OCI-LY7 (cell line): Measurements from ENCODE around the gene CRTAC1. TPM values are rescaled to one million over a fixed set of nuclear protein-coding genes. Genes with fewer than 3 reads are reported as not detected.

ENCODE experiments used
- BruUV-seq: library from RNA; stranded (reverse); fragments of 400-500 nt; replicated peaks from 2 replicates; lab custom pipeline; 2021; lab: Mats Ljungman, UMichigan
- CTCF ChIA-PET: fragments of 300-600 bp; sonication (Branson Sonifier 250); formaldehyde crosslinking; loops from one replicate; lab custom pipeline; 2022; ENCODE audit warnings: antibody characterized with exemption; ENCODE audit not compliant: unreplicated experiment; lab: Charles Lee
- POLR2A ChIA-PET: fragments of 300-600 bp; sonication (Branson Sonifier 250); formaldehyde crosslinking; loops from one replicate; lab custom pipeline; 2022; ENCODE audit warnings: antibody characterized with exemption; lab: Charles Lee
- DNase-seq: peaks from one replicate; pipeline ENCODE4 v3.0.0-alpha.2; 2015; ENCODE audit warnings: low spot score
- H2AFZ ChIP-seq: fragments of 200-600 bp; sonication (generic), shearing (Covaris generic); 2 replicates; pipeline ENCODE4 v1.6.1; 2014; ENCODE audit warnings: mild to moderate bottlenecking, antibody characterized with exemption, low read length, moderate library complexity
- H3K27ac ChIP-seq: fragments of 200-600 bp; sonication (generic); 2 replicates; pipeline ENCODE4 v1.5.1; 2014; ENCODE audit warnings: mixed run types, low read depth, mild to moderate bottlenecking, moderate library complexity, low read length, inconsistent platforms; ENCODE audit not compliant: poor library complexity, severe bottlenecking
- H3K36me3 ChIP-seq: fragments of 200-600 bp; sonication (generic); 2 replicates; pipeline ENCODE4 v1.6.1; 2014; ENCODE audit warnings: mild to moderate bottlenecking, antibody characterized with exemption, low read length, moderate library complexity, mixed read lengths; ENCODE audit not compliant: insufficient read depth
- H3K4me1 ChIP-seq: fragments of 200-600 bp; sonication (generic); 2 replicates; pipeline ENCODE4 v1.5.1; 2014; ENCODE audit warnings: mild to moderate bottlenecking, low read length; ENCODE audit not compliant: insufficient read depth, poor library complexity, severe bottlenecking
- H3K4me2 ChIP-seq: fragments of 200-600 bp; sonication (generic); 2 replicates; pipeline ENCODE4 v1.6.1; 2014; ENCODE audit warnings: mild to moderate bottlenecking, low read length
- H3K4me3 ChIP-seq: fragments of 200-600 bp; sonication (generic); 2 replicates; pipeline ENCODE4 v1.5.1; 2014; ENCODE audit warnings: mild to moderate bottlenecking, low read depth, low read length; ENCODE audit not compliant: poor library complexity, severe bottlenecking
- H3K79me2 ChIP-seq: fragments of 200-600 bp; sonication (generic); 2 replicates; pipeline ENCODE4 v1.6.1; 2016; ENCODE audit warnings: low read depth, mild to moderate bottlenecking, low read length, moderate library complexity, mixed read lengths; ENCODE audit not compliant: insufficient read depth
- H3K9me2 ChIP-seq: fragments of 200-600 bp; sonication (generic); 2 replicates; pipeline ENCODE4 v1.6.1; 2016; ENCODE audit warnings: mild to moderate bottlenecking, low read length, mixed read lengths; ENCODE audit not compliant: insufficient read depth
- H3K9me3 ChIP-seq: fragments of 200-600 bp; sonication (generic); 2 replicates; pipeline ENCODE4 v1.6.1; 2014; ENCODE audit warnings: mild to moderate bottlenecking, mixed run types, low read length, mixed read lengths
- H4K20me1 ChIP-seq: fragments of 200-600 bp; sonication (generic); 2 replicates; pipeline ENCODE4 v1.6.1; 2014; ENCODE audit warnings: mild to moderate bottlenecking, antibody characterized with exemption, low read length, moderate library complexity, mixed read lengths; ENCODE audit not compliant: insufficient read depth
- CTCF ChIP-seq: fragments of 200-600 bp; sonication (generic); conservative IDR thresholded peaks from 2 replicates; pipeline ENCODE4 v1.5.1; 2014; ENCODE audit warnings: mild to moderate bottlenecking, antibody characterized with exemption, low read length, moderate library complexity, mixed read lengths
- EZH2phosphoT487 ChIP-seq: fragments of 200-600 bp; sonication (generic); IDR thresholded peaks from 2 replicates; pipeline ENCODE4 v1.6.1; 2018; ENCODE audit warnings: low read depth, borderline replicate concordance, mild to moderate bottlenecking, mixed run types, antibody characterized with exemption, low read length, moderate library complexity, mixed read lengths
- intact Hi-C: fragments of 100-400 bp; cut with micrococcal nuclease; formaldehyde crosslinking; loops from one replicate; pipeline ENCODE4 v1.10.0; 2022; ENCODE audit not compliant: unreplicated experiment
- total RNA-seq, 2 experiments: library from RNA; depleted of rRNA in 1 of 2; stranded (reverse); fragments of >200 nt in 1 of 2; shearing (Covaris generic) in 1 of 2; gene quantifications; 2 replicates each; pipeline ENCODE4 v1.2.3, GENCODE V29; 2014 to 2022

The CRTAC1 gene
- total RNA-seq, 2 experiments from 2014 or later: not detected

GRCh38 chr10:97851341-97852001 lies 178.9 kb downstream of the CRTAC1 start:
- POLR2A ChIA-PET: no interaction called here
- H3K4me2 ChIP-seq: no peak overlapping the region
- no peak for TF ChIP-seq EZH2phosphoT487
- no peak for TF ChIP-seq CTCF
- no TSS peak for BruUV-seq
- H3K4me3 ChIP-seq: no peak overlapping the region
- no peaks in the 10 kb centered on the region for H3K9me2 ChIP-seq
- no peaks in the 10 kb centered on the region for H3K36me3 ChIP-seq
- CTCF ChIA-PET: no interaction called here
- no peaks in the 10 kb centered on the region for H3K4me1 ChIP-seq
- H4K20me1 ChIP-seq: no peaks in the 10 kb centered on the region; the same call in 1 of the 2 replicates
- intact Hi-C loops: no loop called here
- H2AFZ ChIP-seq: no peak overlapping the region
- peak; percentile 19 for DNase-seq
- H3K79me2 ChIP-seq: no peaks in the 10 kb centered on the region
- no peaks in the 10 kb centered on the region for H3K9me3 ChIP-seq
- H3K27ac ChIP-seq: no peak overlapping the region

GRCh38 chr10:97850446-97850845 lies 180.0 kb downstream of the CRTAC1 start:
- intact Hi-C loops: no loop called here
- Histone ChIP-seq H2AFZ (no peak overlapping the region), H3K27ac (no peak overlapping the region), H3K4me2 (no peak overlapping the region), H3K9me3 (no peaks in the 10 kb centered on the region), H4K20me1 (no peaks in the 10 kb centered on the region; the same call in 1 of the 2 replicates), H3K4me1 (no peaks in the 10 kb centered on the region), H3K36me3 (no peaks in the 10 kb centered on the region), H3K4me3 (no peak overlapping the region), H3K9me2 (no peaks in the 10 kb centered on the region), H3K79me2 (no peaks in the 10 kb centered on the region)
- ChIA-PET CTCF (no interaction called here), POLR2A (no interaction called here)
- no peak for TF ChIP-seq EZH2phosphoT487
- no peak for TF ChIP-seq CTCF
- no TSS peak for BruUV-seq
- no peak for DNase-seq
